22Rv1 (cell line): ENCODE data around the gene PSMD11.
"Not testable (repeated sequence)": the region's sequence is repeated elsewhere in the genome, so short reads cannot be mapped to it uniquely, and the experiment has no call there.

ENCODE experiments used
- H3K27ac ChIP-seq: fragments of 450-650 bp; 2 replicates; pipeline ENCODE4 v1.5.1; 2017
- CTCF ChIP-seq: fragments of 450-650 bp; IDR thresholded peaks from 2 replicates; pipeline ENCODE4 v1.5.1; 2017; ENCODE audit warnings: mild to moderate bottlenecking
- ZFX ChIP-seq: fragments of 450-650 bp; IDR thresholded peaks from 2 replicates; pipeline ENCODE4 v1.6.1; 2017; ENCODE audit warnings: antibody characterized with exemption, borderline replicate concordance

Gene PSMD11

DNA sequence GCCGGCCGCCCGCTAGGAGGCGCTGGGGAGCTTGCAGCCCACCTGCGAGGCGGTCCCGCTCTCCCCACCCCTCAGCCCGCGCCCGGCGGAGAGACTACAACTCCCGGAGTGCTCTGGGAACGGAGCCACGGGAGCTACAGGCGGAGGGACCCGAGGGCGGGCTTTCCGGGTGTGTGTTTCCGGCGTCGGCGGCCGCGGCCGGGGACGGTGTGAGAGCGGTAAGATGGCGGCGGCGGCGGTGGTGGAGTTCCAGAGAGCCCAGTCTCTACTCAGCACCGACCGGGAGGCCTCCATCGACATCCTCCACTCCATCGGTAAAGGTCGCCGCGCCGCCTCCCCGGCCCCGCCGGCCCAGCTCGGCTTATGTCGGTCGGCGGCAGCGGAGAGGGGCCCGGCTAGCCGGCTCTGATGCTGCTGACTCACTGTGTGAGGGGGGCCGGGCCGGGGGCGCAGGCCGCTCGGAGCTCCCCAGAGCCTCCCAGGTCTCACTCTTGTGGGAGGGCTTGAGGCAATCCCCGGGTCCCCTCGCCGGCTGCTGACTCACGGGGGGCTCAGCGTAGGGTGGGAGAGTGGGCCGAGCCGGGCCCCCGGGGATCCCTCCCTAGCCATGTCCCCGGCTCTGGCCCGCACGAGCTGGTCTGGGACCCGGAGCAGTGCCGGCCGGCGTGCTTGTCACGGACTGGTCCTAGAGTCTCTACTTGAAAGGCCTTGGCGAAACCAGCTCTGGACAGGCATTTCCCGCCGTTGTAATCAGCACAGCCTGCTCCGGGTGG, at the start of gene PSMD11:
Gene PSMD11, plus strand, starts transcription at position 210 of the 773 bp plus-strand sequence. Its CDS starts 14 bp downstream, at position 224.
- H3K27ac ChIP-seq = peak within 1 kb of the TSS; percentile 74
- TF ChIP-seq CTCF (peak; percentile 98), ZFX (no peak)

DNA sequence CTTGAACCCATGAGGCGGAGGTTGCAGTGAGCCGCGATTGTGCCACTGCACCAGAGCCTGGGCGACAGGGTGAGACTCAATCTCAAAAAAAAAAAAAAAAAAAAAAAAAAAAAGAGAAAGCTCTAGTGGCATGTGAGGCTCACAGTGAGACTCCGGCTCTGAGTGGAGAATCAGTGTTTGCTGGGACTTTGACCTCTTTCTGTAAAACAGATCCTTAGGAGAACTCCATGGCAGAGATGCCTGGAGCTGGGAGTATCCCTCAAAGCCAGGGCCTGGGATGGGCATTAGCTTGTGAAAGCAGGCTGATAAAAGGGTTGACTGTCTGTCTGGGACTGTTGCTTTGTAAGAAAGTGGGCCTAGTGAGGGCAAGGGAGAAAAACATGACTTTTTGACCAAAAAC, 48.0 kb upstream of the PSMD11 start:
- TF ChIP-seq CTCF = no peak
- no peak for TF ChIP-seq ZFX
- H3K27ac ChIP-seq = no peak overlapping the region

DNA sequence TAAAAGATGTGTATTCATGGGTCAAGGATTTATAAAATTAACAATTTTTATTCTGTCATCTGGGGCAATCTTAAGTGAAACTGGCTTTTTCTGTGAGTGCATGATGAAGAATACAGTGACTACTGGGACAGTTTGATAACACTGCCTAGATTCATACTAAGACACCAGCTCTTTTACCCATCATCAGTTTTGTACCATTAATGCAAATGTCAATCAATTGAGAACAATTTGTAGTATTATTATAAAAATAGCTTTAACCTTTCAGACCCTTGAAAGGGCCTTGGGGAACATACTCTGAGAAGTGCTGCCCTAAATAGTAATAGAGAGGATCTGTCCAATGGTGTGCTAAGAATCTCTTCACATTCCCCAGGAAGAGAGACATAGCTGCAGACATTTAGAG, 45.4 kb upstream of the PSMD11 start:
- H3K27ac ChIP-seq = no peak overlapping the region

DNA sequence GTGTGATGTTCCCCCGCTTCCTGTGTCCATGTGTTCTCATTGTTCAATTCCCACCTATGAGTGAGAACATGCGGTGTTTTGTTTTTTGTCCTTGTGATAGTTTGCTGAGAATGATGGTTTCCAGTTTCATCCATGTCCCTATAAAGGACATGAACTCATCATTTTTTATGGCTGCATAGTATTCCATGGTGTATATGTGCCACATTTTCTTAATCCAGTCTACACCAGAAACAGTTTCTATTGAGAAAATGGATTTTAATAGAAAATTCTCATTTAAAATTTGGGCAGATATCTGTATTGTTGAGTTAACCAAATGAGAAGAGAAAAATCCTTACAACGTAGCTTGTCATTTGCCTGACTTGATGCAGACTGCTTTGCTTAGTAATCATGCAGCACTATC, 34.2 kb upstream of the PSMD11 start:
- not testable (repeated sequence) for H3K27ac ChIP-seq

More for the DNA sequence above, 45.4 kb upstream of the PSMD11 start:
- TF ChIP-seq ZFX (no peak), CTCF (no peak)

GRCh38 chr17:32426894-32427293, 17.4 kb upstream of the PSMD11 start:
- TF ChIP-seq ZFX (no peak), CTCF (no peak)

DNA sequence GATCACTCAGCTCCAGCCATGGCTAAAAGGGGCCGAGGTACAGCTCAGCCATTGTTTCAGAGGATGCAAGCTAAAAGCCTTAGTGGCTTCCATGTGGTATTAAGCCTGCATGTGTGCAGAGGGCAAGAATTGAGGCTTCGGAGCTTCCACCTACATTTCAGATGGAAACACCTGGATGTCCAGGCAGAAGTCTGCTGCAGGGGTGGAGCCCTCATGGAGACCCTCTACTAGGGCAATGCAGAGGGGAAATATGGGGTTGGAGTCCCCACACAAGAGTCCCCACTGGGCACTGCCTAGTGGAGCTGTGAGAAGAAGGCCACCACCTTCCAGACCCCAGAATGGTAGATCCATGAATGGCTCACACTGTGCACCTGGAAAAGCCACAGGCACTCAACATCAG, 14.7 kb upstream of the PSMD11 start:
- TF ChIP-seq ZFX (no peak), CTCF (no peak)
- no peak overlapping the region for H3K27ac ChIP-seq

More at GRCh38 chr17:32426894-32427293, 17.4 kb upstream of the PSMD11 start:
- H3K27ac ChIP-seq = no peak overlapping the region

DNA sequence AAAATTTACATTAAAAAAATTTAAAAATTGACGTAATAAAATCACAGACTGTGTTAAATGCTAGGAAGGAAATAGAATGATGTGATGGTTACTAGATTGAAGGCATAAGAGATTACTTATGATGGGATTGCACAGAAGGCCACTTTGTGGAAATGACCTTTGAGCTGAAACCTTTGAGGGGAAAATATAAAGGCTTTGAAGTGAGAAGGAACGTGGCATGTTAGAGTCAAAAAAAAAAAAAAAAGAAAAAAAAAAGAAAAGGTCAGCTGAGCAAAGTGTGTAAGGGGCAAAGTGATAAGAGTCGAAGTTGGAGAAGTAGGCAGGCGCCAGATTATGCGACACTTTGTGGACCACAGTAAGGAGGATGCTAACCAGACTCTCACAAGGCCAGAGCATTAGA, 3.6 kb upstream of the PSMD11 start:
- TF ChIP-seq ZFX = no peak
- no peak for TF ChIP-seq CTCF
- H3K27ac ChIP-seq = no peak overlapping the region

- TF ChIP-seq CTCF (no peak), ZFX (no peak)
- H3K27ac ChIP-seq = no peak overlapping the region
These were observed 2.4 kb upstream of the PSMD11 start for GRCh38 chr17:32441886-32442285.
